ENCODE measurements around the gene PUS10.

DNA sequence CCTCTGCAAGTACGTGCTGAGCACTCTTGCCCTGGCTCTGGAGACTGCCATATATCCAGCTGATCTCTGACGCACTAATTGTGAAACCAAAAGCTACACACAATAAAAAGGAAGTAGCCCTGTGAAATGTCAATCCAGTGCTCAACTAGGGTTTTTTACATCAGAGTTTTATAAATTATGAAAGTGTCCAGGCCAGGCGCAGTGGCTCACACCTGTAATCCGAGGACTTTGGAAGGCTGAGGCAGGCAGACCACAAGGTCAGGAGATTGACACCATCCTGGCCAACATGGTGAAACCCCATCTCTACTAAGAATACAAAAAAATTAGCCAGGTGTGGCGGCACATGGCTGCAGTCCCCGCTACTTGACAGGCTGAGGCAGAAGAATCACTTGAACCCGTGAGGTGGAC lies 25.1 kb downstream of the PUS10 start:
- no peak for TF ChIP-seq ZNF521 (tag by site-specific recombination; IDR thresholded peaks at IDR 0.05)
- TF ChIP-seq, protein P1, sequence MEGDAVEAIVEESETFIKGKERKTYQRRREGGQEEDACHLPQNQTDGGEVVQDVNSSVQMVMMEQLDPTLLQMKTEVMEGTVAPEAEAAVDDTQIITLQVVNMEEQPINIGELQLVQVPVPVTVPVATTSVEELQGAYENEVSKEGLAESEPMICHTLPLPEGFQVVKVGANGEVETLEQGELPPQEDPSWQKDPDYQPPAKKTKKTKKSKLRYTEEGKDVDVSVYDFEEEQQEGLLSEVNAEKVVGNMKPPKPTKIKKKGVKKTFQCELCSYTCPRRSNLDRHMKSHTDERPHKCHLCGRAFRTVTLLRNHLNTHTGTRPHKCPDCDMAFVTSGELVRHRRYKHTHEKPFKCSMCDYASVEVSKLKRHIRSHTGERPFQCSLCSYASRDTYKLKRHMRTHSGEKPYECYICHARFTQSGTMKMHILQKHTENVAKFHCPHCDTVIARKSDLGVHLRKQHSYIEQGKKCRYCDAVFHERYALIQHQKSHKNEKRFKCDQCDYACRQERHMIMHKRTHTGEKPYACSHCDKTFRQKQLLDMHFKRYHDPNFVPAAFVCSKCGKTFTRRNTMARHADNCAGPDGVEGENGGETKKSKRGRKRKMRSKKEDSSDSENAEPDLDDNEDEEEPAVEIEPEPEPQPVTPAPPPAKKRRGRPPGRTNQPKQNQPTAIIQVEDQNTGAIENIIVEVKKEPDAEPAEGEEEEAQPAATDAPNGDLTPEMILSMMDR (tag by site-specific recombination; IDR thresholded peaks at IDR 0.05) = no peak
- TF ChIP-seq ATF2 (tag by site-specific recombination; IDR thresholded peaks at IDR 0.05; ENCODE audit: low read depth) = no peak
- TF ChIP-seq KLF1 (tag by site-specific recombination; IDR thresholded peaks at IDR 0.05) = no peak
- no peak for TF ChIP-seq ZNF777 (tag by site-specific recombination; IDR thresholded peaks at IDR 0.05; ENCODE audit: borderline replicate concordance)
- TF ChIP-seq IKZF3 (tag by site-specific recombination; IDR thresholded peaks at IDR 0.05) = no peak
- TF ChIP-seq KLF16 (tag by site-specific recombination; IDR thresholded peaks at IDR 0.05) = no peak
- no peak for TF ChIP-seq GLI4 (tag by site-specific recombination; IDR thresholded peaks at IDR 0.05)
- no peak for TF ChIP-seq REST (tag by site-specific recombination; IDR thresholded peaks at IDR 0.05)
